ENCODE data around the gene LRBA.

GRCh38 chr4:150243932-150244331 lies 771.2 kb downstream of the LRBA start:
- TF ChIP-seq, protein P1, sequence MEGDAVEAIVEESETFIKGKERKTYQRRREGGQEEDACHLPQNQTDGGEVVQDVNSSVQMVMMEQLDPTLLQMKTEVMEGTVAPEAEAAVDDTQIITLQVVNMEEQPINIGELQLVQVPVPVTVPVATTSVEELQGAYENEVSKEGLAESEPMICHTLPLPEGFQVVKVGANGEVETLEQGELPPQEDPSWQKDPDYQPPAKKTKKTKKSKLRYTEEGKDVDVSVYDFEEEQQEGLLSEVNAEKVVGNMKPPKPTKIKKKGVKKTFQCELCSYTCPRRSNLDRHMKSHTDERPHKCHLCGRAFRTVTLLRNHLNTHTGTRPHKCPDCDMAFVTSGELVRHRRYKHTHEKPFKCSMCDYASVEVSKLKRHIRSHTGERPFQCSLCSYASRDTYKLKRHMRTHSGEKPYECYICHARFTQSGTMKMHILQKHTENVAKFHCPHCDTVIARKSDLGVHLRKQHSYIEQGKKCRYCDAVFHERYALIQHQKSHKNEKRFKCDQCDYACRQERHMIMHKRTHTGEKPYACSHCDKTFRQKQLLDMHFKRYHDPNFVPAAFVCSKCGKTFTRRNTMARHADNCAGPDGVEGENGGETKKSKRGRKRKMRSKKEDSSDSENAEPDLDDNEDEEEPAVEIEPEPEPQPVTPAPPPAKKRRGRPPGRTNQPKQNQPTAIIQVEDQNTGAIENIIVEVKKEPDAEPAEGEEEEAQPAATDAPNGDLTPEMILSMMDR (IDR thresholded peaks at IDR 0.05; ENCODE audit: borderline replicate concordance, extremely low read depth, low read length, poor library complexity, severe bottlenecking): no peak
- TF ChIP-seq EZH2 (IDR thresholded peaks at IDR 0.05; ENCODE audit: borderline replicate concordance, low read depth, low read length, severe bottlenecking): no peak
